ENCODE measurements around the gene PKIG.

Gene PKIG

DNA sequence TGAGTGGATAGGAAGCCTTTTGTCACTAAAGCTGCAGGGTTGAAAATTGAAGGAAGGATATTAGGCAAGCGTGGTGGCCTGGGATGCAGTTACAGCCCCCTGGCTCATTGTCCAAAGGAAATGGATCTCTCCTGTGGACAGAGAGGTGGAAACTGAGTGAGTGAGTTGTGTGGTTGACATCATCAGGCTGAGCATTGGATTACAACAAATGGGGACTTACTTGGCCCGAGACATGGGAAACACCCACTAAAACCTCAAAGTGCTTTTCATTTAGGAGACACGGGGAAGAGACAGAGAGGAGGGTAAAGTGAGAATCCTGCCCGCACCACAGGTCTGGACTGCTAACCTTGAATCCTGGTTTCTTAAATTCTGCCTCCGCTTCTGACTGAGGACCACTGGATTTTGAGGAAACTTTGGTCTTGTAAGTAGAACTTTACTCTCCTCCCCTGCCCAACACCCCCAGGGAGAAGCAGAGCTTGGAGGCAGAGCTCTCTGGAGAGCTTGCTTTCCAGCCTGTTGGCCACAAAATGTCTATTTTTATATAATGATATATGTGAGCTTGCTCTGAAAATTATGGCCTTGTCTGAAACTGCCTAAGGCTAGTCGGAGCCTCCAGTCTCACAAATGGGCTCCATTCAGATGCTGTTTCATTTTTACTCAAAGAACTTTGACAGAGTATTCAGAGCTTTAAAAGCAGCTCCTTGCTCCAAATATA lies at the start of gene PKIG:
Gene PKIG (plus strand): TSS at position 269 of the 715 bp plus-strand sequence. CDS start 31,978 bp downstream, outside the sequence.
- H3K4me3 ChIP-seq (ENCODE audit: low read depth in 1 of 2, low read length in 2 of 2) = no peak within 1 kb of the TSS
- H3K9ac ChIP-seq (ENCODE audit: low read depth, low read length) = no peak within 1 kb of the TSS
- DNase-seq (no peak), ATAC-seq (ENCODE audit: insufficient read depth, low read depth) (no peak)
- H3K27ac ChIP-seq (ENCODE audit: low read length) = no peak within 1 kb of the TSS
- no peak for TF ChIP-seq EZH2 (IDR thresholded peaks at IDR 0.05; ENCODE audit: borderline replicate concordance, low read depth, low read length, severe bottlenecking)
- TF ChIP-seq, protein P1, sequence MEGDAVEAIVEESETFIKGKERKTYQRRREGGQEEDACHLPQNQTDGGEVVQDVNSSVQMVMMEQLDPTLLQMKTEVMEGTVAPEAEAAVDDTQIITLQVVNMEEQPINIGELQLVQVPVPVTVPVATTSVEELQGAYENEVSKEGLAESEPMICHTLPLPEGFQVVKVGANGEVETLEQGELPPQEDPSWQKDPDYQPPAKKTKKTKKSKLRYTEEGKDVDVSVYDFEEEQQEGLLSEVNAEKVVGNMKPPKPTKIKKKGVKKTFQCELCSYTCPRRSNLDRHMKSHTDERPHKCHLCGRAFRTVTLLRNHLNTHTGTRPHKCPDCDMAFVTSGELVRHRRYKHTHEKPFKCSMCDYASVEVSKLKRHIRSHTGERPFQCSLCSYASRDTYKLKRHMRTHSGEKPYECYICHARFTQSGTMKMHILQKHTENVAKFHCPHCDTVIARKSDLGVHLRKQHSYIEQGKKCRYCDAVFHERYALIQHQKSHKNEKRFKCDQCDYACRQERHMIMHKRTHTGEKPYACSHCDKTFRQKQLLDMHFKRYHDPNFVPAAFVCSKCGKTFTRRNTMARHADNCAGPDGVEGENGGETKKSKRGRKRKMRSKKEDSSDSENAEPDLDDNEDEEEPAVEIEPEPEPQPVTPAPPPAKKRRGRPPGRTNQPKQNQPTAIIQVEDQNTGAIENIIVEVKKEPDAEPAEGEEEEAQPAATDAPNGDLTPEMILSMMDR (IDR thresholded peaks at IDR 0.05; ENCODE audit: borderline replicate concordance, extremely low read depth, low read length, poor library complexity, severe bottlenecking) = no peak
- H4K20me1 ChIP-seq (ENCODE audit: insufficient read depth, low read length) = no peaks in the 10 kb centered on the region
- no peaks in the 10 kb centered on the region for H3K79me2 ChIP-seq (ENCODE audit: insufficient read depth, low read length)
- no peaks in the 10 kb centered on the region for H3K9me3 ChIP-seq (ENCODE audit: insufficient read depth, low read length, severe bottlenecking)
- H2AFZ ChIP-seq (ENCODE audit: low read depth, low read length) = no peak within 1 kb of the TSS
- H3K36me3 ChIP-seq (ENCODE audit: insufficient read depth, low read length) = no peaks in the 10 kb centered on the region
- no peak within 1 kb of the TSS for H3K4me2 ChIP-seq (ENCODE audit: insufficient read depth, low read length)
- peaks cover 4% of the 10 kb centered on the region for H3K27me3 ChIP-seq (ENCODE audit: insufficient read depth, low read length, poor library complexity)
- H3K4me1 ChIP-seq (ENCODE audit: insufficient read depth, low read length) = no peaks in the 10 kb centered on the region

DNA sequence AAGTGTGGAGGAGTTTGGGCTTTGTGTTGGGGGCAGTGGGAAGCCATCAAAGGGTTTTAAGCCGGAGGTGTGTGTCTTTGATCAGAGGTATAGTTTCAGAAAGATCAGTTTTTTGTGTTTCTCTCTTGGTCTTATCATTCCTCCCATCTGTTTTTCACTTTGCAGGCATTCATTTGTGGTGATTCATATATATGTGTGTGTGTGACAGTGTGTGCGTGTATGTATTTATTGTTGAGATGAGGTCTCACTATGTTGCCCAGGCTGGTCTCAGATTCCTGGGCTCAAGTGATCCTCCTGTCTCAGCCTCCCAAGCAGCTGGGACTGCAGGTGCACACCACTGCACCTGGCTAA lies 49.4 kb upstream of the PKIG start:
- Histone ChIP-seq H3K27ac (ENCODE audit: low read length) (no peak overlapping the region), H3K79me2 (ENCODE audit: insufficient read depth, low read length) (no peaks in the 10 kb centered on the region), H3K36me3 (ENCODE audit: insufficient read depth, low read length) (no peaks in the 10 kb centered on the region), H3K4me2 (ENCODE audit: insufficient read depth, low read length) (peak overlapping the region; percentile 100; the same call in 1 of the 2 replicates), H3K4me3 (ENCODE audit: low read depth in 1 of 2, low read length in 2 of 2) (no peak overlapping the region), H4K20me1 (ENCODE audit: insufficient read depth, low read length) (no peaks in the 10 kb centered on the region), H3K4me1 (ENCODE audit: insufficient read depth, low read length) (peaks cover 24% of the 10 kb centered on the region), H3K9ac (ENCODE audit: low read depth, low read length) (no peak overlapping the region), H3K9me3 (ENCODE audit: insufficient read depth, low read length, severe bottlenecking) (no peaks in the 10 kb centered on the region), H3K27me3 (ENCODE audit: insufficient read depth, low read length, poor library complexity) (peaks cover 40% of the 10 kb centered on the region), H2AFZ (ENCODE audit: low read depth, low read length) (no peak overlapping the region)
- ATAC-seq (ENCODE audit: insufficient read depth, low read depth) = peak; percentile 71
- peak; percentile 59 for DNase-seq
- TF ChIP-seq, protein P1 (IDR thresholded peaks at IDR 0.05; ENCODE audit: borderline replicate concordance, extremely low read depth, low read length, poor library complexity, severe bottlenecking) = no peak
- no peak for TF ChIP-seq EZH2 (IDR thresholded peaks at IDR 0.05; ENCODE audit: borderline replicate concordance, low read depth, low read length, severe bottlenecking)

DNA sequence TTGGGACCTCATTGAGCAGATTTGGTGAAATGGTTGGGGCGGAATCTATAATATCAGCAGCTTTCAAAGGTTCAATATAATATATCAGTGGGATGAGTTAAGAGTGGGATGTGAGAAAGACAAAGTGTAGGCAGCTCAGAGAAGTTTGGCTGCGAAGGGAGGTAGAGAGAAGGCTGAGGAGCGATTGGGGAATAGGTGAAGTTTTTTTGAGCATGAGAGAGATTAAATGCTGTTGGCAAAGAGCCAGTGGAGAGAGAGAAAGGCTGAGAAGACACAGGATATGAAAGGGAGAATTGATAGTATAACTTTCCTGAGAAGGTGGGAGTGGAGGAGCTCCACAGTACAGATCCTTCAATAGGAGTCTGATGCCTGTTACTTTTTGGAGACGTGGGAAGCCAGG lies 48.5 kb upstream of the PKIG start:
- ATAC-seq (ENCODE audit: insufficient read depth, low read depth) = no peak
- TF ChIP-seq, protein P1 (IDR thresholded peaks at IDR 0.05; ENCODE audit: borderline replicate concordance, extremely low read depth, low read length, poor library complexity, severe bottlenecking) = no peak
- no peak for TF ChIP-seq EZH2 (IDR thresholded peaks at IDR 0.05; ENCODE audit: borderline replicate concordance, low read depth, low read length, severe bottlenecking)
- Histone ChIP-seq H3K36me3 (ENCODE audit: insufficient read depth, low read length) (no peaks in the 10 kb centered on the region), H3K4me1 (ENCODE audit: insufficient read depth, low read length) (peaks cover 24% of the 10 kb centered on the region), H3K9me3 (ENCODE audit: insufficient read depth, low read length, severe bottlenecking) (no peaks in the 10 kb centered on the region), H3K4me3 (ENCODE audit: low read depth in 1 of 2, low read length in 2 of 2) (no peak overlapping the region), H4K20me1 (ENCODE audit: insufficient read depth, low read length) (no peaks in the 10 kb centered on the region), H3K27me3 (ENCODE audit: insufficient read depth, low read length, poor library complexity) (peaks cover 38% of the 10 kb centered on the region), H2AFZ (ENCODE audit: low read depth, low read length) (no peak overlapping the region), H3K79me2 (ENCODE audit: insufficient read depth, low read length) (no peaks in the 10 kb centered on the region), H3K4me2 (ENCODE audit: insufficient read depth, low read length) (no peak overlapping the region), H3K27ac (ENCODE audit: low read length) (no peak overlapping the region), H3K9ac (ENCODE audit: low read depth, low read length) (no peak overlapping the region)
- no peak for DNase-seq
